ENCODE data around the gene HSD17B1. TPM values are rescaled to one million over a fixed set of nuclear protein-coding genes. Genes with fewer than 3 reads are reported as not detected.
A peak's percentile ranks its signal among the peaks of the same experiment; 100 is the strongest.

Gene HSD17B1
- total RNA-seq, 1 experiment from 2014 or later = 1.5 TPM

GRCh38 chr17:42554250-42555121 is 1.8 kb downstream of the HSD17B1 start (continued):
- TF ChIP-seq ZNF263 (CRISPR knock-in tag; IDR thresholded peaks at IDR 0.05; ENCODE audit: low read depth) (no peak), FOXK1 (CRISPR knock-in tag; IDR thresholded peaks at IDR 0.05) (peak; percentile 89), NR3C1 (CRISPR knock-in tag; conservative IDR thresholded peaks at IDR 0.05; ENCODE audit: low read depth) (no peak), ZNF121 (CRISPR knock-in tag; IDR thresholded peaks at IDR 0.05) (no peak), ZBTB43 (CRISPR knock-in tag; IDR thresholded peaks at IDR 0.05) (peak; percentile 30; the same call in 1 of the 2 replicates), IRF2 (CRISPR knock-in tag; IDR thresholded peaks at IDR 0.05; ENCODE audit: borderline replicate concordance, low read depth) (no peak), ZSCAN18 (CRISPR knock-in tag; IDR thresholded peaks at IDR 0.05) (no peak), ELF4 (CRISPR knock-in tag; IDR thresholded peaks at IDR 0.05; ENCODE audit: low read depth) (no peak), HMGA2 (CRISPR knock-in tag; IDR thresholded peaks at IDR 0.05) (no peak), CTCF (IDR thresholded peaks at IDR 0.05) (no peak), CBFB (CRISPR knock-in tag; IDR thresholded peaks at IDR 0.05; ENCODE audit: low read depth) (peak; percentile 97), ZBTB21 (CRISPR knock-in tag; IDR thresholded peaks at IDR 0.05; ENCODE audit: borderline replicate concordance) (peak; percentile 96), ZNF281 (CRISPR knock-in tag; IDR thresholded peaks at IDR 0.05) (no peak; the same call in 1 of the 2 replicates), TEAD4 (CRISPR knock-in tag; IDR thresholded peaks at IDR 0.05) (no peak), PREB (CRISPR knock-in tag; IDR thresholded peaks at IDR 0.05; ENCODE audit: borderline replicate concordance) (no peak), ZNF423 (CRISPR knock-in tag; IDR thresholded peaks at IDR 0.05) (no peak), OVOL2 (CRISPR knock-in tag; IDR thresholded peaks at IDR 0.05; ENCODE audit: borderline replicate concordance) (no peak), SMAD4 (CRISPR knock-in tag; IDR thresholded peaks at IDR 0.05) (no peak), ZNF671 (CRISPR knock-in tag; IDR thresholded peaks at IDR 0.05) (no peak), KAT7 (CRISPR knock-in tag; IDR thresholded peaks at IDR 0.05; ENCODE audit: borderline replicate concordance) (peak; percentile 78; the same call in 1 of the 2 replicates), SMAD3 (CRISPR knock-in tag; IDR thresholded peaks at IDR 0.05; ENCODE audit: borderline replicate concordance) (peak; percentile 80; the same call in 1 of the 2 replicates), GRHL2 (CRISPR knock-in tag; IDR thresholded peaks at IDR 0.05; ENCODE audit: insufficient replicate concordance, severe bottlenecking) (no peak), EMX1 (CRISPR knock-in tag; IDR thresholded peaks at IDR 0.05) (no peak)
- TF ChIP-seq, protein P1, sequence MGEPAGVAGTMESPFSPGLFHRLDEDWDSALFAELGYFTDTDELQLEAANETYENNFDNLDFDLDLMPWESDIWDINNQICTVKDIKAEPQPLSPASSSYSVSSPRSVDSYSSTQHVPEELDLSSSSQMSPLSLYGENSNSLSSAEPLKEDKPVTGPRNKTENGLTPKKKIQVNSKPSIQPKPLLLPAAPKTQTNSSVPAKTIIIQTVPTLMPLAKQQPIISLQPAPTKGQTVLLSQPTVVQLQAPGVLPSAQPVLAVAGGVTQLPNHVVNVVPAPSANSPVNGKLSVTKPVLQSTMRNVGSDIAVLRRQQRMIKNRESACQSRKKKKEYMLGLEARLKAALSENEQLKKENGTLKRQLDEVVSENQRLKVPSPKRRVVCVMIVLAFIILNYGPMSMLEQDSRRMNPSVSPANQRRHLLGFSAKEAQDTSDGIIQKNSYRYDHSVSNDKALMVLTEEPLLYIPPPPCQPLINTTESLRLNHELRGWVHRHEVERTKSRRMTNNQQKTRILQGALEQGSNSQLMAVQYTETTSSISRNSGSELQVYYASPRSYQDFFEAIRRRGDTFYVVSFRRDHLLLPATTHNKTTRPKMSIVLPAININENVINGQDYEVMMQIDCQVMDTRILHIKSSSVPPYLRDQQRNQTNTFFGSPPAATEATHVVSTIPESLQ (CRISPR knock-in tag; IDR thresholded peaks at IDR 0.05) = no peak
- TF ChIP-seq, protein P2, sequence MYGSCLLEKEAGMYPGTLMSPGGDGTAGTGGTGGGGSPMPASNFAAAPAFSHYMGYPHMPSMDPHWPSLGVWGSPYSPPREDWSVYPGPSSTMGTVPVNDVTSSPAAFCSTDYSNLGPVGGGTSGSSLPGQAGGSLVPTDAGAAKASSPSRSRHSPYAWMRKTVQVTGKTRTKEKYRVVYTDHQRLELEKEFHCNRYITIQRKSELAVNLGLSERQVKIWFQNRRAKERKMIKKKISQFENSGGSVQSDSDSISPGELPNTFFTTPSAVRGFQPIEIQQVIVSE (CRISPR knock-in tag; IDR thresholded peaks at IDR 0.05; ENCODE audit: borderline replicate concordance) = no peak
